Activated naive CD4-positive, alpha-beta T cell treated with Interleukin-2 at 50 U/mL for 16 hours (primary cell): Measurements from ENCODE around the gene METAP2.

Experiments
- DNase-seq: peaks from one replicate; pipeline ENCODE4 v3.0.0-alpha.2; 2020

METAP2 gene

GRCh38 chr12:95553197-95553943 lies 79.4 kb downstream of the METAP2 start:
- no peak for DNase-seq

DNA sequence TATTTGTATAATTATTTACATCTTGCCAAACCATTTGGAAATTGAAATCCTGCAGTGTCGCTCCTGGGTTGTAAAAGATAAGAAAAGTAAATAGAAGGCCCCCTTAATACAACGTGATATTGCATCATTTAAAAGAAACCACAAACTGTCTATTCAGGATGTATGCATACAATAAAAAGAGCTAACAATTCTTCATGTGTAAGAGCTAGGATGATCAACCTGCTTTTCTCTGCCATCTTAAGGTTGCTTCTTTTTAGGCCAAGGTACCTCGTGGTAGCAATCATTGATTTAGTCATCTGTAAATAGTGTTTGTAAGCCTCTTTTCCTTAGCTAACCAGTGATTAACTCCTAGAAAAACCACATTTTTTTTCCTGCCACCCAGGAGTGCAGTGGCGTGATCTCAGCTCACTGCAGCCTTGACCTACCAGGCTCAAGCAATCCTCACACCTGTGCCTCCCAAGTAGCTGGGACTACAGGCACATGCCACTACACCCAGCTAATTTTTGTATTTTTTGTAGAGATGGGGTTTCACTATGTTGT lies 80.7 kb downstream of the METAP2 start:
- no peak for DNase-seq

GRCh38 chr12:95557625-95558024 lies 83.7 kb downstream of the METAP2 start:
- no peak for DNase-seq
